ENCODE results near the gene ATRNL1.
"Not testable (repeated sequence)": the region's sequence is repeated elsewhere in the genome, so short reads cannot be mapped to it uniquely, and the experiment has no call there.

- not testable (repeated sequence) for TF ChIP-seq CTCF (IDR thresholded peaks at IDR 0.05; ENCODE audit: poor library complexity, severe bottlenecking); EZH2 (IDR thresholded peaks at IDR 0.05; ENCODE audit: borderline replicate concordance, insufficient read depth, low read length, poor library complexity, severe bottlenecking); POLR2AphosphoS5 (IDR thresholded peaks at IDR 0.05); EP300 (conservative IDR thresholded peaks at IDR 0.05; ENCODE audit: poor library complexity, severe bottlenecking)
Measured at GRCh38 chr10:115527682-115528081, 434.5 kb downstream of the ATRNL1 start.
